WTC11 (cell line): ENCODE results near the gene ZNF547. TPM values are rescaled to one million over a fixed set of nuclear protein-coding genes. Genes with fewer than 3 reads are reported as not detected.
A peak's percentile ranks its signal among the peaks of the same experiment; 100 is the strongest.

Experiments used
- ATAC-seq: fragments of 200-7000 bp; cut with Tn5 transposase; 2 replicates; pipeline ENCODE4 v1.10.0; 2021; ENCODE audit warnings: mild to moderate bottlenecking, moderate library complexity
- CTCF ChIA-PET: fragments of 300-600 bp; sonication (Branson Sonifier 250); formaldehyde crosslinking; loops from one replicate; lab custom pipeline; 2021; ENCODE audit warnings: antibody characterized with exemption; lab: Charles Lee
- POLR2A ChIA-PET: fragments of 350-600 bp; sonication (Branson Sonifier 250); formaldehyde crosslinking; loops from one replicate; lab custom pipeline; 2021; ENCODE audit warnings: antibody characterized with exemption; lab: Charles Lee
- DNase-seq: peaks from one replicate; pipeline ENCODE4 v3.0.0; 2021; ENCODE audit warnings: low spot score
- H3K27ac Mint-ChIP-seq: 2 replicates; pipeline ENCODE4 v1.8.0; 2021; ENCODE audit warnings: mixed read lengths
- H3K27me3 Mint-ChIP-seq: 2 replicates; pipeline ENCODE4 v1.8.0; 2021; ENCODE audit warnings: low read depth, mild to moderate bottlenecking, moderate library complexity, mixed read lengths
- H3K36me3 Mint-ChIP-seq: 2 replicates; pipeline ENCODE4 v1.8.0; 2021; ENCODE audit warnings: mixed read lengths
- H3K4me1 Mint-ChIP-seq: 2 replicates; pipeline ENCODE4 v1.8.0; 2022; ENCODE audit warnings: mixed read lengths
- H3K4me3 Mint-ChIP-seq: 2 replicates; pipeline ENCODE4 v1.8.0; 2021; ENCODE audit warnings: mild to moderate bottlenecking, moderate library complexity, mixed read lengths
- H3K9me3 Mint-ChIP-seq: 2 replicates; pipeline ENCODE4 v1.8.0; 2021; ENCODE audit warnings: mixed read lengths
- ATF1 ChIP-seq: sonication (generic); formaldehyde crosslinking; IDR thresholded peaks from 2 replicates; pipeline ENCODE4 v1.8.1; 2023; ENCODE audit warnings: mild to moderate bottlenecking, moderate library complexity, missing genetic modification reagents
- ATF3 ChIP-seq: sonication (generic); formaldehyde crosslinking; conservative IDR thresholded peaks from 2 replicates; pipeline ENCODE4 v1.8.1; 2022; ENCODE audit warnings: mild to moderate bottlenecking, missing genetic modification reagents
- E2F4 ChIP-seq: sonication (generic); formaldehyde crosslinking; IDR thresholded peaks from 2 replicates; pipeline ENCODE4 v1.8.1; 2022; ENCODE audit warnings: low read depth, mild to moderate bottlenecking, moderate library complexity, missing genetic modification reagents, borderline replicate concordance
- ESRRA ChIP-seq: sonication (generic); formaldehyde crosslinking; IDR thresholded peaks from 2 replicates; pipeline ENCODE4 v1.8.1; 2022; ENCODE audit warnings: mild to moderate bottlenecking, missing genetic modification reagents, borderline replicate concordance
- FOXJ3 ChIP-seq: sonication (generic); formaldehyde crosslinking; IDR thresholded peaks from 2 replicates; pipeline ENCODE4 v1.9.0; 2021; ENCODE audit warnings: missing genetic modification reagents, mild to moderate bottlenecking, borderline replicate concordance
- FOXP4 ChIP-seq: sonication (generic); formaldehyde crosslinking; IDR thresholded peaks from 2 replicates; pipeline ENCODE4 v1.8.0; 2022; ENCODE audit warnings: mild to moderate bottlenecking, missing genetic modification reagents
- GTF2I ChIP-seq: fragments of 250-450 bp; sonication (Bioruptor Pico); conservative IDR thresholded peaks from 2 replicates; pipeline ENCODE4 v1.4.0; 2021; ENCODE audit warnings: mild to moderate bottlenecking
- KAT7 ChIP-seq: sonication (generic); formaldehyde crosslinking; IDR thresholded peaks from 2 replicates; pipeline ENCODE4 v1.8.1; 2023; ENCODE audit warnings: missing genetic modification reagents, mild to moderate bottlenecking, borderline replicate concordance
- MXD4 ChIP-seq: fragments of 250-450 bp; sonication (Bioruptor Pico); IDR thresholded peaks from 2 replicates; pipeline ENCODE4 v1.8.0; 2021; ENCODE audit warnings: mild to moderate bottlenecking, moderate library complexity, borderline replicate concordance
- NFYB ChIP-seq: sonication (generic); formaldehyde crosslinking; conservative IDR thresholded peaks from 2 replicates; pipeline ENCODE4 v1.8.0; 2022; ENCODE audit warnings: low read depth, missing genetic modification reagents
- PRDM15 ChIP-seq: sonication (generic); formaldehyde crosslinking; IDR thresholded peaks from 2 replicates; pipeline ENCODE4 v1.8.0; 2022; ENCODE audit warnings: missing genetic modification reagents
- PREB ChIP-seq: sonication (generic); formaldehyde crosslinking; IDR thresholded peaks from 2 replicates; pipeline ENCODE4 v1.8.1; 2022; ENCODE audit warnings: mild to moderate bottlenecking, missing genetic modification reagents, moderate library complexity, borderline replicate concordance
- RORB ChIP-seq: fragments of 250-450 bp; sonication (Bioruptor Pico); IDR thresholded peaks from 2 replicates; pipeline ENCODE4 v1.9.0; 2021; ENCODE audit warnings: mild to moderate bottlenecking
- SMAD3 ChIP-seq: sonication (generic); formaldehyde crosslinking; IDR thresholded peaks from 2 replicates; pipeline ENCODE4 v1.8.0; 2022; ENCODE audit warnings: missing genetic modification reagents, mild to moderate bottlenecking, borderline replicate concordance
- SMAD4 ChIP-seq: sonication (generic); formaldehyde crosslinking; IDR thresholded peaks from 2 replicates; pipeline ENCODE4 v1.8.0; 2022; ENCODE audit warnings: mild to moderate bottlenecking, missing genetic modification reagents
- TCF7 ChIP-seq: sonication (generic); formaldehyde crosslinking; IDR thresholded peaks from 2 replicates; pipeline ENCODE4 v1.8.0; 2022; ENCODE audit warnings: mild to moderate bottlenecking, low read depth, missing genetic modification reagents, moderate library complexity
- TEAD4 ChIP-seq: sonication (generic); formaldehyde crosslinking; IDR thresholded peaks from 2 replicates; pipeline ENCODE4 v1.8.0; 2022; ENCODE audit warnings: mild to moderate bottlenecking, missing genetic modification reagents
- ZNF416 ChIP-seq: fragments of 250-450 bp; sonication (Bioruptor Pico); IDR thresholded peaks from 2 replicates; pipeline ENCODE4 v1.9.0; 2021; ENCODE audit warnings: mild to moderate bottlenecking, inconsistent platforms
- ZNF671 ChIP-seq: fragments of 250-450 bp; sonication (Bioruptor Pico); IDR thresholded peaks from 2 replicates; pipeline ENCODE4 v1.8.0; 2021; ENCODE audit warnings: mild to moderate bottlenecking
- total RNA-seq: library from RNA; stranded (reverse); gene quantifications from 3 replicates; pipeline ENCODE4 v1.2.3, GENCODE V29; 2021

ZNF547 gene
- total RNA-seq, 1 experiment from 2014 or later, result 2.3 TPM

- POLR2A ChIA-PET, result no interaction called here
- no peak for DNase-seq
- TF ChIP-seq PREB (CRISPR knock-in tag) (no peak), KAT7 (CRISPR knock-in tag) (no peak), ESRRA (CRISPR knock-in tag) (no peak), SMAD3 (CRISPR knock-in tag) (no peak), RORB (CRISPR knock-in tag) (no peak), FOXJ3 (CRISPR knock-in tag) (no peak), NFYB (CRISPR knock-in tag) (no peak), TCF7 (CRISPR knock-in tag) (no peak), SMAD4 (CRISPR knock-in tag) (no peak), TEAD4 (CRISPR knock-in tag) (no peak), ATF3 (CRISPR knock-in tag) (no peak)
- TF ChIP-seq, all 79 proteins: peak for 0
- Mint-ChIP-seq H3K27me3 (no peaks in the 10 kb centered on the region), H3K9me3 (no peaks in the 10 kb centered on the region), H3K27ac (peak overlapping the region; percentile 99), H3K4me1 (peaks cover 10% of the 10 kb centered on the region), H3K4me3 (peak overlapping the region; percentile 96), H3K36me3 (peaks cover 7% of the 10 kb centered on the region)
- ATAC-seq, result no peak
- CTCF ChIA-PET, result interaction anchor here (0.9 to 1.4 kb wide), 2 partner anchors 12 to 27 kb away, joined by 3 to 7 read pairs; partner anchors contain the start of genes ZNF304 and ZNF548
Observed at GRCh38 chr19:57362419-57362818, 932 bp upstream of the ZNF547 start.

- Mint-ChIP-seq H3K4me3 (peak overlapping the region; percentile 96), H3K4me1 (peaks cover 10% of the 10 kb centered on the region), H3K27me3 (no peaks in the 10 kb centered on the region), H3K36me3 (no peaks in the 10 kb centered on the region; the same call in 1 of the 2 replicates), H3K27ac (peak overlapping the region; percentile 92), H3K9me3 (no peaks in the 10 kb centered on the region)
- POLR2A ChIA-PET, result interaction anchor here (0.7 kb wide), 1 partner anchor 26 kb away, joined by 3 read pairs; the partner anchor contains the start of gene ZNF548
- CTCF ChIA-PET, result interaction anchor here (1.4 kb wide), 1 partner anchor 26 kb away, joined by 7 read pairs; the partner anchor contains the start of gene ZNF548
- ATAC-seq, result peak; percentile 7
- no peak for DNase-seq
- no peak for TF ChIP-seq ZNF416 (CRISPR knock-in tag)
- TF ChIP-seq MXD4 (CRISPR knock-in tag), result no peak
- TF ChIP-seq ATF1 (CRISPR knock-in tag), result no peak
- TF ChIP-seq GTF2I, result no peak
- no peak for TF ChIP-seq ZNF671 (CRISPR knock-in tag)
- TF ChIP-seq E2F4 (CRISPR knock-in tag), result no peak
- no peak for TF ChIP-seq ATF3 (CRISPR knock-in tag)
- TF ChIP-seq KAT7 (CRISPR knock-in tag), result no peak
- no peak for TF ChIP-seq PRDM15
- TF ChIP-seq TEAD4 (CRISPR knock-in tag), result no peak
- TF ChIP-seq FOXP4, result no peak
Observed at GRCh38 chr19:57363688-57364181, 384 bp downstream of the ZNF547 start.
